Astrocyte (in vitro differentiated cells and primary cell): Measurements from ENCODE around the gene RUSF1. TPM values are rescaled to one million over a fixed set of nuclear protein-coding genes. Genes with fewer than 3 reads are reported as not detected.

Experiments
- DNase-seq: peaks from one replicate; pipeline ENCODE4 v3.0.0-alpha.2; 2010; ENCODE audit warnings: low read depth
- FAIRE-seq: peaks from 2 replicates; lab custom pipeline; 2011; peaks lifted over from hg19 to GRCh38; lab: Jason Lieb, UNC
- H2AFZ ChIP-seq: 2 replicates; pipeline ENCODE4 v1.6.0; 2012; ENCODE audit warnings: low read depth, low read length, inconsistent platforms
- H3K27ac ChIP-seq: 2 replicates; pipeline ENCODE4 v1.5.1; 2011; ENCODE audit warnings: low read depth, low read length, inconsistent platforms
- H3K27me3 ChIP-seq: 2 replicates; pipeline ENCODE4 v1.6.0; 2011; ENCODE audit warnings: low read length, inconsistent platforms; ENCODE audit not compliant: insufficient read depth
- H3K36me3 ChIP-seq: 2 replicates; pipeline ENCODE4 v1.5.1; 2011; ENCODE audit warnings: low read length, inconsistent platforms; ENCODE audit not compliant: insufficient read depth
- H3K4me1 ChIP-seq: 2 replicates; pipeline ENCODE4 v1.5.1; 2011; ENCODE audit warnings: low read length, inconsistent platforms; ENCODE audit not compliant: insufficient read depth
- H3K4me2 ChIP-seq: 2 replicates; pipeline ENCODE4 v1.6.0; 2012; ENCODE audit warnings: low read length, inconsistent platforms
- H3K4me3 ChIP-seq: 2 replicates; pipeline ENCODE4 v1.5.1; 2011; ENCODE audit warnings: low read depth, mild to moderate bottlenecking, low read length, inconsistent platforms; ENCODE audit not compliant: insufficient read depth
- H3K79me2 ChIP-seq: 2 replicates; pipeline ENCODE4 v1.6.0; 2012; ENCODE audit warnings: mild to moderate bottlenecking, low read length, inconsistent platforms; ENCODE audit not compliant: insufficient read depth
- H3K9ac ChIP-seq: 2 replicates; pipeline ENCODE4 v1.6.0; 2012; ENCODE audit warnings: mild to moderate bottlenecking, low read length, inconsistent platforms
- H3K9me3 ChIP-seq: 2 replicates; pipeline ENCODE4 v1.5.1; 2012; ENCODE audit warnings: low read depth, mild to moderate bottlenecking, low read length, inconsistent platforms; ENCODE audit not compliant: insufficient read depth
- H4K20me1 ChIP-seq: 2 replicates; pipeline ENCODE4 v1.6.0; 2012; ENCODE audit warnings: low read length, inconsistent platforms; ENCODE audit not compliant: insufficient read depth
- H3K27ac Mint-ChIP-seq: one replicate; pipeline ENCODE4 v1.8.0; 2021; ENCODE audit warnings: mild to moderate bottlenecking, mixed read lengths; ENCODE audit not compliant: unreplicated experiment
- H3K27me3 Mint-ChIP-seq: one replicate; pipeline ENCODE4 v1.8.0; 2021; ENCODE audit warnings: low read depth, mixed read lengths; ENCODE audit not compliant: unreplicated experiment
- H3K36me3 Mint-ChIP-seq: one replicate; pipeline ENCODE4 v1.8.0; 2021; ENCODE audit warnings: low read depth, mixed read lengths; ENCODE audit not compliant: unreplicated experiment
- H3K4me1 Mint-ChIP-seq: one replicate; pipeline ENCODE4 v1.8.0; 2021; ENCODE audit warnings: low read depth, mixed read lengths; ENCODE audit not compliant: unreplicated experiment
- H3K4me3 Mint-ChIP-seq: one replicate; pipeline ENCODE4 v1.8.0; 2021; ENCODE audit warnings: mild to moderate bottlenecking, moderate library complexity, mixed read lengths; ENCODE audit not compliant: unreplicated experiment
- H3K9me3 Mint-ChIP-seq: one replicate; pipeline ENCODE4 v1.8.0; 2021; ENCODE audit warnings: mild to moderate bottlenecking, mixed read lengths; ENCODE audit not compliant: unreplicated experiment
- EZH2 ChIP-seq: IDR thresholded peaks from 2 replicates; pipeline ENCODE4 v1.6.1; 2012; ENCODE audit warnings: mild to moderate bottlenecking, low read length, inconsistent platforms; ENCODE audit not compliant: insufficient read depth
- total RNA-seq: library from RNA; stranded (reverse); gene quantifications from 2 replicates; pipeline ENCODE4 v1.2.1, GENCODE V29; 2021
- TF ChIP-seq, protein P1 (sequence below): IDR thresholded peaks from 2 replicates; pipeline ENCODE4 v1.5.1; 2011; ENCODE audit warnings: low read depth, mild to moderate bottlenecking, inconsistent platforms, low read length, moderate library complexity; ENCODE audit not compliant: insufficient read depth

The RUSF1 gene
- total RNA-seq, 1 donor from 2014 or later = 33.9 TPM

DNA sequence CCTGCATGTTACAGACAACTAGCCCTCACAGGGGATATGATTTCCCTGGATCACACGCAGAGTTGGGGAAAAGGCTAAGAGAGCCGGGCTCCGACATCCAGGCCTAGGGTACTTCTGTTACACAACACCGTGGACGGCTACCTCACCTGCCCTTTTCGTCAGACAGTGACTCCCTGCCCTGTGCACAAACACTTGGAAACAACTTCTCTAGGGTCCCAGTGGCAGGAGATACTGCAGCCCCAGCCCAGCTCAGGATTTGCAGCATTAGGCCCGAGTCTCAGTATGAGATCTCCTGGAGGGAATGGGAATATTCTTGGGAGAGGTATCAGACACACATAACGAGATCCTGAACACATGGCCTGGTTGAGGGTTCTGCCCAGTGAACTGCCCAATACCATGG is 8.3 kb downstream of the RUSF1 start:
- no peak overlapping the region for H3K27ac ChIP-seq
- H3K27me3 Mint-ChIP-seq = no peaks in the 10 kb centered on the region
- no peak overlapping the region for H3K4me2 ChIP-seq
- FAIRE-seq = no peak
- DNase-seq = no peak
- peaks cover 15% of the 10 kb centered on the region for H4K20me1 ChIP-seq
- no peaks in the 10 kb centered on the region for H3K27me3 ChIP-seq
- H3K27ac Mint-ChIP-seq = no peak overlapping the region
- no peaks in the 10 kb centered on the region for H3K4me1 ChIP-seq
- H3K36me3 ChIP-seq = peaks cover 15% of the 10 kb centered on the region
- H3K9me3 Mint-ChIP-seq = no peaks in the 10 kb centered on the region
- no peak overlapping the region for H3K4me3 Mint-ChIP-seq
- H2AFZ ChIP-seq = no peak overlapping the region
- peaks cover 20% of the 10 kb centered on the region for H3K36me3 Mint-ChIP-seq
- H3K79me2 ChIP-seq = peaks cover 5% of the 10 kb centered on the region
- H3K9ac ChIP-seq = no peak overlapping the region
- TF ChIP-seq, protein P1, sequence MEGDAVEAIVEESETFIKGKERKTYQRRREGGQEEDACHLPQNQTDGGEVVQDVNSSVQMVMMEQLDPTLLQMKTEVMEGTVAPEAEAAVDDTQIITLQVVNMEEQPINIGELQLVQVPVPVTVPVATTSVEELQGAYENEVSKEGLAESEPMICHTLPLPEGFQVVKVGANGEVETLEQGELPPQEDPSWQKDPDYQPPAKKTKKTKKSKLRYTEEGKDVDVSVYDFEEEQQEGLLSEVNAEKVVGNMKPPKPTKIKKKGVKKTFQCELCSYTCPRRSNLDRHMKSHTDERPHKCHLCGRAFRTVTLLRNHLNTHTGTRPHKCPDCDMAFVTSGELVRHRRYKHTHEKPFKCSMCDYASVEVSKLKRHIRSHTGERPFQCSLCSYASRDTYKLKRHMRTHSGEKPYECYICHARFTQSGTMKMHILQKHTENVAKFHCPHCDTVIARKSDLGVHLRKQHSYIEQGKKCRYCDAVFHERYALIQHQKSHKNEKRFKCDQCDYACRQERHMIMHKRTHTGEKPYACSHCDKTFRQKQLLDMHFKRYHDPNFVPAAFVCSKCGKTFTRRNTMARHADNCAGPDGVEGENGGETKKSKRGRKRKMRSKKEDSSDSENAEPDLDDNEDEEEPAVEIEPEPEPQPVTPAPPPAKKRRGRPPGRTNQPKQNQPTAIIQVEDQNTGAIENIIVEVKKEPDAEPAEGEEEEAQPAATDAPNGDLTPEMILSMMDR = no peak
- TF ChIP-seq EZH2 = no peak
- no peaks in the 10 kb centered on the region for H3K9me3 ChIP-seq
- H3K4me3 ChIP-seq = no peak overlapping the region
- H3K4me1 Mint-ChIP-seq = peaks cover 14% of the 10 kb centered on the region

- Mint-ChIP-seq H3K27ac (no peak overlapping the region), H3K27me3 (no peaks in the 10 kb centered on the region), H3K36me3 (peaks cover 20% of the 10 kb centered on the region), H3K4me1 (peaks cover 14% of the 10 kb centered on the region), H3K4me3 (no peak overlapping the region), H3K9me3 (no peaks in the 10 kb centered on the region)
- DNase-seq (no peak), FAIRE-seq (no peak)
- H3K9me3 ChIP-seq = no peaks in the 10 kb centered on the region
- H3K36me3 ChIP-seq = peaks cover 15% of the 10 kb centered on the region
- no peak overlapping the region for H3K4me3 ChIP-seq
- peaks cover 5% of the 10 kb centered on the region for H3K79me2 ChIP-seq
- TF ChIP-seq, protein P1 = no peak
- no peak for TF ChIP-seq EZH2
- H3K27me3 ChIP-seq = no peaks in the 10 kb centered on the region
- H4K20me1 ChIP-seq = peaks cover 15% of the 10 kb centered on the region
- no peak overlapping the region for H2AFZ ChIP-seq
- H3K4me1 ChIP-seq = no peaks in the 10 kb centered on the region
- H3K9ac ChIP-seq = no peak overlapping the region
- no peak overlapping the region for H3K4me2 ChIP-seq
- H3K27ac ChIP-seq = no peak overlapping the region
Measured at GRCh38 chr16:31498493-31498892, 9.7 kb downstream of the RUSF1 start.

DNA sequence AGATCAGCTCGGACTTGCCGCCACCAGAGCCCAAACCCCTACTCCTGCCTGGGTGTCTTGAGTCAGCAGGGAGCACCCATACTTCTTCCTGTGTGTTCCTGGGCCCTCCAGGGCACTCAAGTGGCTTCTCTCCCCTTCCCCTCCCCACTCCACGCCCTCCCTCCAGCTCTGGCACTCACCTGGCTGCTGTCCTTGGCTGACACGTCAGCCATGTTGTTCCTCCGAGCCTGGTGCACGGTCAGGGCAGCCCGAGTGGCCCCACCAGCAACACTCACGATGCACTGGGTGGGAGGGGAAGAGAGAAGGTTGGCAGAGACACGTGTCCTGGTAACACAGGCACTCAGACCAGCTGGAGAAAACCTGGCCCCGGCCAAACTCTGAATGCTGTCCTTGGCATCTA is 11.5 kb downstream of the RUSF1 start:
- no peak overlapping the region for H3K4me3 Mint-ChIP-seq
- H3K36me3 ChIP-seq = peaks cover 15% of the 10 kb centered on the region
- H3K4me2 ChIP-seq = no peak overlapping the region
- TF ChIP-seq, protein P1 = no peak
- no peaks in the 10 kb centered on the region for H3K9me3 Mint-ChIP-seq
- H3K27me3 ChIP-seq = no peaks in the 10 kb centered on the region
- peaks cover 29% of the 10 kb centered on the region for H3K36me3 Mint-ChIP-seq
- H3K27ac ChIP-seq = no peak overlapping the region
- no peaks in the 10 kb centered on the region for H3K4me1 ChIP-seq
- DNase-seq (no peak), FAIRE-seq (no peak)
- no peaks in the 10 kb centered on the region for H3K27me3 Mint-ChIP-seq
- H3K79me2 ChIP-seq = no peaks in the 10 kb centered on the region
- H3K27ac Mint-ChIP-seq = no peak overlapping the region
- H3K4me3 ChIP-seq = no peak overlapping the region
- H2AFZ ChIP-seq = no peak overlapping the region
- peaks cover 13% of the 10 kb centered on the region for H4K20me1 ChIP-seq
- H3K4me1 Mint-ChIP-seq = no peaks in the 10 kb centered on the region
- H3K9me3 ChIP-seq = no peaks in the 10 kb centered on the region
- no peak overlapping the region for H3K9ac ChIP-seq
